ENCODE data around the gene N4BP2L1.

- TF ChIP-seq, protein P1, sequence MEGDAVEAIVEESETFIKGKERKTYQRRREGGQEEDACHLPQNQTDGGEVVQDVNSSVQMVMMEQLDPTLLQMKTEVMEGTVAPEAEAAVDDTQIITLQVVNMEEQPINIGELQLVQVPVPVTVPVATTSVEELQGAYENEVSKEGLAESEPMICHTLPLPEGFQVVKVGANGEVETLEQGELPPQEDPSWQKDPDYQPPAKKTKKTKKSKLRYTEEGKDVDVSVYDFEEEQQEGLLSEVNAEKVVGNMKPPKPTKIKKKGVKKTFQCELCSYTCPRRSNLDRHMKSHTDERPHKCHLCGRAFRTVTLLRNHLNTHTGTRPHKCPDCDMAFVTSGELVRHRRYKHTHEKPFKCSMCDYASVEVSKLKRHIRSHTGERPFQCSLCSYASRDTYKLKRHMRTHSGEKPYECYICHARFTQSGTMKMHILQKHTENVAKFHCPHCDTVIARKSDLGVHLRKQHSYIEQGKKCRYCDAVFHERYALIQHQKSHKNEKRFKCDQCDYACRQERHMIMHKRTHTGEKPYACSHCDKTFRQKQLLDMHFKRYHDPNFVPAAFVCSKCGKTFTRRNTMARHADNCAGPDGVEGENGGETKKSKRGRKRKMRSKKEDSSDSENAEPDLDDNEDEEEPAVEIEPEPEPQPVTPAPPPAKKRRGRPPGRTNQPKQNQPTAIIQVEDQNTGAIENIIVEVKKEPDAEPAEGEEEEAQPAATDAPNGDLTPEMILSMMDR (IDR thresholded peaks at IDR 0.05; ENCODE audit: low read depth, low read length): no peak
- TF ChIP-seq MYC (IDR thresholded peaks at IDR 0.05; ENCODE audit: low read depth, low read length): no peak
- no peak for TF ChIP-seq POLR2A (IDR thresholded peaks at IDR 0.05; ENCODE audit: extremely low read depth, insufficient read length)
- TF ChIP-seq MAX (IDR thresholded peaks at IDR 0.05; ENCODE audit: low read depth, low read length): no peak
Observed at GRCh38 chr13:32453981-32454380, 26.1 kb upstream of the N4BP2L1 start.
